Keratinocyte (primary cell): ENCODE data around the gene ESM1. TPM values are rescaled to one million over a fixed set of nuclear protein-coding genes. Genes with fewer than 3 reads are reported as not detected.

Experiments
- DNase-seq: peaks from one replicate; pipeline ENCODE4 v3.0.0-alpha.2; 2011; ENCODE audit warnings: low read depth, missing footprints, low spot score
- FAIRE-seq: peaks from 2 replicates; lab custom pipeline; 2011; peaks lifted over from hg19 to GRCh38; lab: Jason Lieb, UNC
- H2AFZ ChIP-seq: 2 replicates; pipeline ENCODE4 v1.6.0; 2012; ENCODE audit warnings: low read length, control low read depth, inconsistent platforms; ENCODE audit not compliant: control insufficient read depth
- H3K27ac ChIP-seq: 2 replicates; pipeline ENCODE4 v1.5.1; 2011; ENCODE audit warnings: low read length; ENCODE audit not compliant: control insufficient read depth, insufficient read depth
- H3K27me3 ChIP-seq: 3 replicates; pipeline ENCODE4 v1.6.0; 2011; ENCODE audit warnings: low read length; ENCODE audit not compliant: control insufficient read depth, insufficient read depth; ENCODE audit errors: extremely low read depth
- H3K36me3 ChIP-seq, 2 experiments: 2 replicates in 1 of 2; 3 replicates in 1 of 2; pipeline ENCODE4 v1.5.1; 2011; ENCODE audit warnings: low read length in 2 of 2, mild to moderate bottlenecking in 1 of 2; ENCODE audit not compliant: control insufficient read depth in 2 of 2, insufficient read depth in 2 of 2; ENCODE audit errors: extremely low read depth in 1 of 2
- H3K4me1 ChIP-seq: 3 replicates; pipeline ENCODE4 v1.5.1; 2011; ENCODE audit warnings: low read length; ENCODE audit not compliant: control insufficient read depth, insufficient read depth; ENCODE audit errors: extremely low read depth
- H3K4me2 ChIP-seq: 3 replicates; pipeline ENCODE4 v1.6.0; 2011; ENCODE audit warnings: low read depth, low read length; ENCODE audit not compliant: control insufficient read depth, insufficient read depth; ENCODE audit errors: extremely low read depth
- H3K4me3 ChIP-seq, 3 experiments: fragments of 200-600 bp in 1 of 3; sonication (generic) in 1 of 3; 2 replicates in 2 of 3; 3 replicates in 1 of 3; pipeline ENCODE4 v1.5.1; 2011 to 2016; ENCODE audit warnings: low read length in 3 of 3, mild to moderate bottlenecking in 3 of 3, control low read depth in 2 of 3, inconsistent platforms in 1 of 3, low read depth in 1 of 3, mixed read lengths in 1 of 3, mixed run types in 1 of 3, moderate library complexity in 1 of 3; ENCODE audit not compliant: control insufficient read depth in 2 of 3, insufficient read depth in 2 of 3; ENCODE audit errors: extremely low read depth in 1 of 3
- H3K79me2 ChIP-seq: 2 replicates; pipeline ENCODE4 v1.6.0; 2012; ENCODE audit warnings: low read length; ENCODE audit not compliant: control insufficient read depth, insufficient read depth
- H3K9ac ChIP-seq: 3 replicates; pipeline ENCODE4 v1.6.0; 2011; ENCODE audit warnings: low read length; ENCODE audit not compliant: control insufficient read depth, insufficient read depth; ENCODE audit errors: extremely low read depth
- H3K9me1 ChIP-seq: 3 replicates; pipeline ENCODE4 v1.6.0; 2011; ENCODE audit warnings: low read length; ENCODE audit not compliant: control insufficient read depth, insufficient read depth; ENCODE audit errors: extremely low read depth
- H3K9me3 ChIP-seq: 2 replicates; pipeline ENCODE4 v1.5.1; 2012; ENCODE audit warnings: low read depth, low read length; ENCODE audit not compliant: control insufficient read depth
- H4K20me1 ChIP-seq: 3 replicates; pipeline ENCODE4 v1.6.0; 2011; ENCODE audit warnings: low read length; ENCODE audit not compliant: control insufficient read depth, insufficient read depth; ENCODE audit errors: extremely low read depth
- CTCF ChIP-seq, 3 experiments: IDR thresholded peaks in 1 of 3; conservative IDR thresholded peaks in 1 of 3; optimal IDR thresholded peaks in 1 of 3; 2 replicates in 2 of 3; 3 replicates in 1 of 3; pipeline versions ENCODE3 to v1.5.1; 2011; ENCODE audit warnings: low read length in 3 of 3, mild to moderate bottlenecking in 3 of 3, moderate library complexity in 2 of 3, control low read depth in 1 of 3, inconsistent platforms in 1 of 3; ENCODE audit not compliant: insufficient read depth in 2 of 3; ENCODE audit errors: extremely low read depth in 1 of 3
- EZH2 ChIP-seq: IDR thresholded peaks from one replicate; pipeline ENCODE4 v1.6.1; 2012; ENCODE audit warnings: inconsistent platforms, mild to moderate bottlenecking, low read length, moderate library complexity
- dilution Hi-C: fragments of 300-500 bp; cut with MboI; formaldehyde crosslinking; loops from one replicate; pipeline ENCODE4 v1.7.0; 2020; ENCODE audit warnings: low sequenced_read_pairs; ENCODE audit not compliant: extremely low pct_ligation_motif_present
- polyA plus RNA-seq, 5 experiments: library from polyadenylated mRNA; depleted of rRNA in 3 of 5; stranded (reverse) in 3 of 5; stranded (forward) in 1 of 5; unstranded in 1 of 5; fragments of >200 nt; gene quantifications; 1 replicate in 1 of 5; 2 replicates in 3 of 5; 3 replicates in 1 of 5; pipeline versions ENCODE4 v1.2.1 to v1.2.3, GENCODE V29; 2011 to 2012; ENCODE audit warnings: missing spikeins in 2 of 5, low read depth in 1 of 5, low replicate concordance in 1 of 5

ESM1 gene
- polyA plus RNA-seq, 1 donor (not counting 4 experiments of a cell fraction or from before 2014, with no cell fraction given) = 0.07 TPM

DNA sequence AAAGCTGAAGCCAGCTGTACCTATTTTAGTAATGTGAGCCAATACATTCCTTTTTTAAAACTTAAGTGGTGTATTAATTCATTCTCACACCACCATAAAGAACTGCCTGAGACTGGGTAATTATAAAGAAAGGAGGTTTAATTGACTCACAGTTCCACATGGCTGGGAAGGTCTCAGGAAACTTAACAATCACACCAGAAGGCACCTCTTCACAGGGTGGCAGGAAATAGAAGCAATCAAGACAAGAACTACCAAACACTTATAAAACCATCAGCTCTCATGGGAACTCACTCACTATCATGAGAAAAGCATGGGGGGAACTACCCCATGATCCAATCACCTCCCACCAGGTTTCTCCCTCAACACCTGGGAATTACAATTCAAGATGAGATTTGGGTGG, 21.0 kb downstream of the ESM1 start:
- no peak overlapping the region for H3K4me3 ChIP-seq
- FAIRE-seq = no peak
- dilution Hi-C loops = no loop called here

DNA sequence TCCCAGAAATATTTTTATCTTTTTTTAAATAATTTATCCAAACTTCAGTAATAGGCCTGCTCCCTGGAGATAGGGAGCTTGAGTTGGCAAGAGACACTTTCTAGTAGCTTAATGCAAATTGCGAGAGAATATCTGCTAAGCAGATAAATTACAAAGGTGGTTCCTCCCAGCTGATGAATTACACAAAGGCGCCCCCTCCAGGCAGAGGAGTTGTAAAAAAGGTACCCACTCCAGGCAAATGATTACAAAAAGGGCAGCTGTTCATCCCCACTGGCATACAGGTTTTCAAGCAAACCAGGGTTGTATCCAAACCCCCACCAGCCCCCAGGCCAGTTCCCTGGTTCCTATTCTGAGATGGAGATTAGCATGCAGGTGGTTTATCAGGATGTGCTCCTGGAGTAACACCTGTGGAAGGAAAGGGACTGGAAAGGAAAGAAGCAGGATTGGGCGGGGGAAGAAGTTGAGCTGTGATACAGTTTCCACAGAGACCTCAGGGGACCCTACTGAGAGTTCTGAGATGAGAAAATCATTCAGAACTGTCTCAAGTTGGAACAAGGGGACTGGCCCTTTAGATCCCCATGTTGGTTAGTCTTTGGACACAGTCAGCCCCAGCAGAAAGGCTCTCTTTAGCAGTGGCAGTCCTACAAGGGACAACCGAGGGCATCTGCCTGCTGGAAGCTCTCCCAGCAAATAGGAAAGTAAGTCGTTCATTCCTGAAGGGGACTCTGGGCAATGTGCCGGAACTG, 25.5 kb downstream of the ESM1 start:
- DNase-seq (no peak), FAIRE-seq (no peak)
- Histone ChIP-seq H3K27me3 (peaks cover 8% of the 10 kb centered on the region), H2AFZ (no peak overlapping the region), H3K9ac (no peak overlapping the region), H3K9me3 (no peaks in the 10 kb centered on the region), H3K4me3 (no peak overlapping the region), H4K20me1 (no peaks in the 10 kb centered on the region), H3K27ac (no peak overlapping the region), H3K79me2 (no peaks in the 10 kb centered on the region), H3K4me1 (no peaks in the 10 kb centered on the region), H3K36me3 (no peaks in the 10 kb centered on the region), H3K4me2 (no peak overlapping the region), H3K9me1 (no peaks in the 10 kb centered on the region)
- TF ChIP-seq CTCF (optimal IDR thresholded peaks at IDR 0.05 in 1 of 3, IDR thresholded peaks at IDR 0.05 in 1 of 3, conservative IDR thresholded peaks at IDR 0.05 in 1 of 3; ENCODE audit: extremely low read depth in 1 of 3, insufficient read depth in 2 of 3, low read length in 3 of 3) (peak; percentile 33 to 56 (median 37)), EZH2 (no peak)
- dilution Hi-C loops = no loop called here

More for the DNA sequence above, 21.0 kb downstream of the ESM1 start:
- Histone ChIP-seq H4K20me1 (no peaks in the 10 kb centered on the region), H3K27ac (no peak overlapping the region), H3K36me3 (no peaks in the 10 kb centered on the region), H3K79me2 (no peaks in the 10 kb centered on the region), H3K4me1 (no peaks in the 10 kb centered on the region), H3K27me3 (peaks cover 3% of the 10 kb centered on the region), H3K9me3 (no peaks in the 10 kb centered on the region), H3K9ac (no peak overlapping the region), H2AFZ (no peak overlapping the region), H3K9me1 (no peaks in the 10 kb centered on the region), H3K4me2 (no peak overlapping the region)
- no peak for DNase-seq
- TF ChIP-seq CTCF (optimal IDR thresholded peaks at IDR 0.05 in 1 of 3, IDR thresholded peaks at IDR 0.05 in 1 of 3, conservative IDR thresholded peaks at IDR 0.05 in 1 of 3; ENCODE audit: extremely low read depth in 1 of 3, insufficient read depth in 2 of 3, low read length in 3 of 3) (no peak), EZH2 (no peak)
